HG03064 (cell line): Measurements from ENCODE around the gene KCNK3.

ENCODE experiments used
- ATAC-seq: cut with Tn5 transposase; IDR thresholded peaks from one replicate; pipeline ENCODE4 v1.9.1; 2021; ENCODE audit warnings: low read depth; ENCODE audit not compliant: unreplicated experiment

The KCNK3 gene

DNA sequence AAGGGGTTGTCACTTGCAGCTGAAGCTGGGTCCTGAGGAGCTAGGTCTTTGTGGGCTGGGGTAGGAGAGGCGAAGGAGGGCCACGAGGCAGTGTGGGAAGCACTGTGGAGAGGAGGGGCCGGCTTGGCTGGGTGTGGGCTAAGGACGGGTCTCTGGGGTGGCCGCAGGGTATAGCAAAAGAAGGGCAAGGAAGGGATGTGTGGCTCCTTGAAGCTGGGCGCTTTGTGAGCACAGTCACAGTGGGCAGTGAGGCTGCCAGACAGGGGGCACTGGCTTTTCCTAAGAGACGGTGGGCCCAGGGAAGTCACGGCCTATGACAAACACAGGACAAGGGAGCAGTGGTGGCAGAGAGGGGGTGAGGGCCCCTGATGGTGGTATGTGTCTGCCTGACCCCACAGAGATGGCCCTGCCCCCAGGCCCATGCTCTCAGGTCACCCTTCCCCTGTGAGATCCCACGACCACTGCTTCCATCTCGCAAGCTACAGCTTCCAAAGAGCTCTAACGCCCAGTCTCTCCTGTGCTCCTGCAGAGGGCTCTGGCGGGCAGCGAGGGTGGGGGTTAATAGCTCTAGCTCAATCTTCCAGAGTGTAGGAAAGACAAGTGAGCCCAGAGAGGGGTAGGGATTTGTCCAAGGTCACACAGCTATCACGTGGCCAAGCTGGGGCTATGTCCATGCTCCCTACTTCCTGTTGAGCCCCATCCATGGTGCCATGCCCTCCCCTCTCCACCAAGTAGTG, 32.4 kb downstream of the KCNK3 start:
- ATAC-seq: no peak

- ATAC-seq: no peak
Measured at GRCh38 chr2:26725521-26725820, 32.9 kb downstream of the KCNK3 start.

DNA sequence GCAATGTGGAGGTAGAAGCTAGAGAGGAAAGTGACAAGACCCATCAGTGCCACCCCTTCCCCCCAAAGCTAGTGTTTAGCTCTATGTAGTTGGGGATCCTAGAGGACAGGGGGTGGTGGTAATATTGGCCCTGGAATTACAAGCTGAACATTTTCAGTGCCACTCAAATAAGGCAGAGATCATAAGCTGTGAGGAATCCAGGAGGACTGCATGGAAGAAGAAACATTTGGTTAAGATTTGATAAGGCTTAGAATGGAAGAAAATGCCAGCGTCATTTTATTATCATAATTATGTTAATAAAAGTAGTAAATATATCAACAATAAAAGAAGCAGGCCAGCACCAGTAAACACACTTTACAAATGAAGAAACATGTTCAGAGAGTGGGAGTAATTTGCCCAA, 33.7 kb downstream of the KCNK3 start:
- no peak for ATAC-seq

DNA sequence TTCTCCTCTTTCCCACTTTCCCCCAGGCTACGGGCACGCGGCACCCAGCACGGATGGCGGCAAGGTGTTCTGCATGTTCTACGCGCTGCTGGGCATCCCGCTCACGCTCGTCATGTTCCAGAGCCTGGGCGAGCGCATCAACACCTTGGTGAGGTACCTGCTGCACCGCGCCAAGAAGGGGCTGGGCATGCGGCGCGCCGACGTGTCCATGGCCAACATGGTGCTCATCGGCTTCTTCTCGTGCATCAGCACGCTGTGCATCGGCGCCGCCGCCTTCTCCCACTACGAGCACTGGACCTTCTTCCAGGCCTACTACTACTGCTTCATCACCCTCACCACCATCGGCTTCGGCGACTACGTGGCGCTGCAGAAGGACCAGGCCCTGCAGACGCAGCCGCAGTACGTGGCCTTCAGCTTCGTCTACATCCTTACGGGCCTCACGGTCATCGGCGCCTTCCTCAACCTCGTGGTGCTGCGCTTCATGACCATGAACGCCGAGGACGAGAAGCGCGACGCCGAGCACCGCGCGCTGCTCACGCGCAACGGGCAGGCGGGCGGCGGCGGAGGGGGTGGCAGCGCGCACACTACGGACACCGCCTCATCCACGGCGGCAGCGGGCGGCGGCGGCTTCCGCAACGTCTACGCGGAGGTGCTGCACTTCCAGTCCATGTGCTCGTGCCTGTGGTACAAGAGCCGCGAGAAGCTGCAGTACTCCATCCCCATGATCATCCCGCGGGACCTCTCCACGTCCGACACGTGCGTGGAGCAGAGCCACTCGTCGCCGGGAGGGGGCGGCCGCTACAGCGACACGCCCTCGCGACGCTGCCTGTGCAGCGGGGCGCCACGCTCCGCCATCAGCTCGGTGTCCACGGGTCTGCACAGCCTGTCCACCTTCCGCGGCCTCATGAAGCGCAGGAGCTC, 35.4 kb downstream of the KCNK3 start:
- ATAC-seq: no peak

DNA sequence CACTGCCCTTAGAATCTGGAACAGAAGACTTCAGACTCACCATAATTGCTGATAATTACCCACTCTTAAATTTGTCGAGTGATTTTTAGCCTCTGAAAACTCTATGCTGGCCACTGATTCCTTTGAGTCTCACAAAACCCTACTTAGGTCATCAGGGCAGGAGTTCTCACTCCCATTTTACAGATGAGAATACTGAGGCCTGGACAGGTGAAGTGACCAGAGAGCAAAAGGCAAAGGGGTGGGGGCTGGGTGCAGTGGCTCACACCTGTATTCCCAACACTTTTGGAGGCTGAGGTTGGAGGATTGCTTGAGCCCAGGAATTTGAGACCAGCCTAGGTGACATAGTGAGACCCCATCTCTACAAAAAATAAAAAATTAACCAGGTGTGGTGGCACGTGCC, 36.8 kb downstream of the KCNK3 start:
- ATAC-seq: no peak

DNA sequence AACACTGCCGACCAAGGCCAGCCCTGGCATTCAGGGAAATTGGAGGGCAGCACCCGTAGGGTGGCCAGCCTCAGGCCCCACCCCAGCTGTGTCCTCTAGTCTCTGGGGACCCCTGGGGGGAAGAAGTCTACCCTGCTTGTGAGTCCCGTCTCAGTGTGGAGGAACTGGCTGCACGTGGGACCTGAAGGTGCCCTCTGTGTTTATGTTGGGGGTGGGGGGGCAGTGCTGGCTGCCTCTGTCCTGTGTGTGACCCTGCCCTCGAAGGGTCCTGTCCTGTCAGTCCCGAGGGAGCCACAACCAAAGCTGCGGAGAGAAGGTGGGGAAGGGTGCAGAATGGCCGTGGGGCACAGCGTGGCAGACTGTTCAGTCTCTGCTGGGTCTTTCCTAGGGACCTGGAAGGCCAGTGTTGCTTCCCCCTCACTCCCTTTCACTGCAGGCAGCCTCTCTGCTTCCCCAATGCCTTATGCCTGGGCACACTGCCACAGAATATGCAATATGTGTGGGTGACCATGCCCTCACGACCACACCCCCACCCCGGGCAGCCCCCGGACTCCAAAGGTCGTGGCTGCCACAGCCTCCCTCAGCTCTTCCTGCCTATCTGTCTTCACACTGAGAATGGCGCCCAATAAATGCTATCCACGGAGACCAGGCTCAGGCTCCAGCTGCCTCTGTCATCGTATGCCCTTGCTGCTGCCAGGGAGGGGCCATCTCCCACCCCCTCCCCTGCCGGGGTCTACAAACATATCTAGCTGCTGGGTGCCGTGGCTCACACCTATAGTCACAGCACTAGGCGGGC, 38.2 kb downstream of the KCNK3 start:
- no peak for ATAC-seq

DNA sequence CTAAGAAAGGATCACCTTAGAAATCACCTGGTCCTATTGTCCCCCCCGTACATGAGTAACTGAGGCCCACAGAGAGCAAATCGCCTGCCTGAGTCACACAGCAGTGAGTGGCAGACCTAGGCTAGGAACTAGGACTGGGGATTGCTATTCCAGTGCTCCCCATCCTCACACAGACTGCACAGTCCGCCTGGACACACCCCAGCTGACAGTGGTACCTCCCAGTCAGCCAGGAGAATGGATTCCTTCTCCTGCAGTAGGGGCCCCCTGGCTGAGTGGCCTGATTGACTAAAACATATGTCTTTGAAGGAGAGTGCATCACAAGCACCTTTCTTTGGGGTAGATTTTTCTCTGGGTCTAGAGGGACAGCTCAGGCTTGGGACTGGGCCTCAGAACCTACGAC, 39.2 kb downstream of the KCNK3 start:
- ATAC-seq: no peak

DNA sequence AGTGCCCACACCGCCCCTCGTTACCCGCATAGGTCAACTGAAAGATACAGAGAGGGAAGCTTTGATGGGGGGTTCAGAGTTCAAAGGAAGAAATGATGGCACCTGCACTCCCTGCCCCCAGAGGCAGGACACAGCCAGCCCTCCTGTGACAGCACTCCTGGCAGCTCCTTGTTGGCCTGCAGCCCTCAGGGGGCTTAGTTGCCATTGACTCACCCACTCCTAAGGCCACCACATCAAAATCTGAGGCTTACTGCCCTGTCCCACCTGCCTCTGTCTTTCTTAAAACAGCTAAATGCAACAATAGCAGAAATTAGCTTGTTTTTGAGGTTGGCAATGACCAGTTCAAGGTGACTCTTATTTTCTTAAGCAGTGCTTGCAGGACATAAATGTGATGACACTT, 39.9 kb downstream of the KCNK3 start:
- no peak for ATAC-seq

DNA sequence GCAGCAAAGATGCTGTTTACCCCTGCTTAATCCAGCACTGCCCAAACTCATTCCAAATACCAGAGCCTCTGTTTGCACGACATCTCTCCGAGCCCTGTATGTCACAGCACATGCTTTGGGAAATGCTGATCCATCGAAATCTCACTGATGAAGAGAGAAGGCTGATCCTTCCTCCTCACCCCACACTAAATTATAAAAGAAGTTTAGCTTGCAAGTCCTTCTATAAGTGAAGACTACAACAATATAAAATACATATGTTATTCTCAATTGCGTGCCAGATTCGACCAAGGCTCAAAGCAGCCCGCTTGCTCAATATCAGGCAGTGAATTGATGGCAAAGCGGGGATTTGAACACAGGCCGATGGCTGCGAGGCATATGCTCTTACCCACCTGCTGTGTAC, 40.9 kb downstream of the KCNK3 start:
- ATAC-seq: no peak

DNA sequence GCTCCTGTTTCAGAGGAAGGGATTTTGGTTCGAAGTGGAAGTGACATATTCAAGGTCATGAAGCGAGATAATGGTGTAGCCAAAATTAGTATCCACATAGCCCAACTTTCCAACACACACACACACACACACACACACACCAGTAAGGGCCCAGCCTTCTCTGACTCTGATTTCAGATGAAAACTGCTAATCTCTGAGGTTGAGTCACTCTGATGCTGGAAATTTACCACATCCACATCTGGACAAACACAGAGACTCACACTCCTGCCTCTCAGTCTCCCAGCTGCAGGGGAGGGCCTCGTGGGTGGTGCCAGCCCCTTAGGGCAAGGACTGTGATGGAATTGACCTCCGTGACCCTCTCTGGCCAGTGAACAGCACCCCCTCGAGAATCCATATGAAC, 42.6 kb downstream of the KCNK3 start:
- no peak for ATAC-seq

DNA sequence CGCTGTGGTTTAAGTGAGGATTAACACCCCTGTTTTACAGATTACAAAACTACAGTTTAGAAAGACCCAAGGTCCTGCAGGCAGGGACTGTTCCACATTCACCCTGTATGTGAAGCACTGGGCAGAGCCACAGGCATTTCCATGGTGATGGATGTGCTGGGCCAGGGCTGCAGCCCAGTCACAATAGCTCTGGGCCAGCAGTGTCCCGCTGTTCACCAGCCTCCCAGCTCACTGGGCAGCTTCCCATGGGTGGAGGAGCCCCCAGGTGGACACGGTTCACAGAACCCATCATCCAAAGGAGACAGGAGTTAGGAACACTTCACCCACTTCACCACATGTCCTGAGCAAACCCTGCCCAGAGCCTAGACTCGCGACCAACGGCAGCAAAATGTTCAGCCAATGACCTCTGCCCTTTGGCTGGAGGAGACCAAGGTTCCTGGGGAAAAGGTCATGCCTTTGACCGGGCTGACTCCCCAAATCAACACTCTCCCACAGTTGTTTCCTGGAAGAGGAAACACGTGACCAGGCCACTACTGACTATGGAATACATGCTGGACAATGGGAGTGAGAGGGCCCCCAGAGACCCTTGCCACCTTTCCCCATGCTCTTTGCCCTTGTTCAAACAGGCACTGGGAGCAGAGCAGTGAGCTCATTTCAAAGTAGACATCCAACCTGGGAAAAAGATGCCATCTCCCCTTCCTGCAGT, 43.5 kb downstream of the KCNK3 start:
- no peak for ATAC-seq

- ATAC-seq: no peak
Measured at GRCh38 chr2:26737221-26737620, 44.7 kb downstream of the KCNK3 start.

DNA sequence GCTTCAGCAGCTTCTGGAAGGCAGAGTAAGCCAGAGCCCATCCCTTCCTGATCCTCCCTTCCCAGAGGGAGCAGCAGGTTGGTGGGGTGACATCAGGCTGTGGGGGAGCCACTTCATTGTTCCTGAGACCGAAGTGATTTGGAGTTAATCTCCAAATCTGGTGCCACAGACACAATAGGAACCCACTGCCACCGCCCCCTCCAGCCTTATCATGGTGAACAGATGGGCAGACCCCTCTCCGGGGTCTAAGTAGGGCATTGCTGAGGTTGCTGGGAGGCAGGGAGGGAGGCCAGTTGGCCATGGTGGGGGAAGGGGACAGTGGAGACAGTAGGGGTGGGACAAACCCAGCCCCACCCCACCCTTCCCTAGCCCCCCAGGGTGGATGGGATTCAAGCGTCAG, 46.0 kb downstream of the KCNK3 start:
- ATAC-seq: no peak

GRCh38 chr2:26739514-26739913, 47.0 kb downstream of the KCNK3 start:
- no peak for ATAC-seq

- no peak for ATAC-seq
Measured at GRCh38 chr2:26740346-26740745, 47.8 kb downstream of the KCNK3 start.

- ATAC-seq: no peak
Measured at GRCh38 chr2:26740890-26741302, 48.4 kb downstream of the KCNK3 start.

DNA sequence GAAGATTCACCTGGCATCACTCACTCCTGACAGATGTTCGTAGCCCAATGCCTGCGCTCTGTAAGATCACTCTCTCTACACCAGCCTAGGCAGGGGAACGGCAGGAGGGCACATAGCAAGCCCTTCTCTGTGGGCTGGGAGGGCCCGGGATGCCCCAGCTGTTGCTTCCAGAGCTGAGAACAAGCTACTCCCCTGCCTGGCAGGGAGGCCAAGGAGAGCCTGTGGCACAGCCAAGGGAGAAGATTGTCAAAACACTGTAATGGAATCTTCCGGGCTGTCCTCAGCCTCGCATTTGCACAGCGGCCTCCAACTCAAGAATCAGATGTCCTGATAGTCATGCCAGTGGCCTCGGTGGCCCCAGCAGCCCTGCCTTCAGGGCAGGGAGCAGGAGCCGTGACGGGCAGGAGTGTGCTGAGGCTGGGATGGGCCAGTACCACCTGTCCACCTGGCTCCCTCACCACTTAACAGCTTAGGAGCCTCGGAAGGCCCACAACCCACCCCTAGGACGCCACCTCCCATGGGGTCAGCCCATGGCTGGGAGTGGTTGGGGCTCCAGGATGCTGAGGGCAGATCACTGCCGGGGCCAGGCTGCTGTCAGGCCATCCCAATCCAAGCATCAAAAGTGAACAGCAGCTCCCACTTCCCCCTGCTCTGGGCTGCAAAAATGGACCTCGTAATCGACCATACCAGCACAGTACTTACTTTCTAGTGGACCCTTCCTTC, 49.7 kb downstream of the KCNK3 start:
- no peak for ATAC-seq

GRCh38 chr2:26743852-26744251, 51.3 kb downstream of the KCNK3 start:
- no peak for ATAC-seq

- ATAC-seq: no peak
Measured at GRCh38 chr2:26744953-26745352, 52.4 kb downstream of the KCNK3 start.
